HCT116 (cell line): ENCODE results near the gene KIF13A. TPM values are rescaled to one million over a fixed set of nuclear protein-coding genes. Genes with fewer than 3 reads are reported as not detected.

ENCODE experiments used
- ATAC-seq: fragments of 200-7000 bp; cut with Tn5 transposase; 2 replicates; pipeline ENCODE4 v1.9.1; 2020; ENCODE audit warnings: mild to moderate bottlenecking, moderate library complexity
- BruUV-seq: library from RNA; stranded (reverse); fragments of 400-500 nt; replicated peaks from 2 replicates; lab custom pipeline; 2021; lab: Mats Ljungman, UMichigan
- CTCF ChIA-PET: fragments of 300-600 bp; sonication (Branson Sonifier 250); formaldehyde crosslinking; loops from one replicate; lab custom pipeline; 2021; ENCODE audit warnings: antibody characterized with exemption; lab: Charles Lee
- POLR2A ChIA-PET: fragments of 300-600, 350-600 bp; sonication (Branson Sonifier 250); formaldehyde crosslinking; loops from one replicate; lab custom pipeline; 2021; ENCODE audit warnings: antibody characterized with exemption; lab: Charles Lee
- RAD21 ChIA-PET, 2 experiments: fragments of 300-600 bp; sonication (Branson Sonifier 250); formaldehyde crosslinking; loops; one replicate each; lab custom pipeline; 2023; ENCODE audit warnings: low total read pairs in 2 of 2; ENCODE audit not compliant: uncharacterized antibody in 2 of 2, unreplicated experiment in 2 of 2, low non-redundant PET in 1 of 2; lab: Charles Lee
- DNase-seq: peaks from one replicate; pipeline ENCODE4 v3.0.0-alpha.2; 2010; ENCODE audit warnings: low read depth, low spot score
- H2AFZ ChIP-seq: fragments of 200-600 bp; shearing (Covaris generic), sonication (generic); 2 replicates; pipeline ENCODE4 v1.6.1; 2017; ENCODE audit warnings: low read depth, mixed run types, mixed read lengths, antibody characterized with exemption, low read length; ENCODE audit not compliant: poor library complexity, severe bottlenecking
- H3K27ac ChIP-seq: 2 replicates; pipeline ENCODE4 v1.5.1; 2012; ENCODE audit warnings: low read depth, low read length
- H3K27me3 ChIP-seq: fragments of 200-600 bp; sonication (generic); 2 replicates; pipeline ENCODE4 v1.6.1; 2016; ENCODE audit warnings: mixed run types, low read length, mixed read lengths; ENCODE audit not compliant: insufficient read depth
- H3K36me3 ChIP-seq, 2 experiments: fragments of 200-500 bp in 1 of 2; fragments of 200-600 bp in 1 of 2; sonication (Bioruptor generic) in 1 of 2; sonication (generic) in 1 of 2; 2 replicates each; pipeline versions ENCODE4 v1.5.1 to v1.6.1; 2014 to 2016; ENCODE audit warnings: low read length in 2 of 2, inconsistent platforms in 1 of 2, mixed read lengths in 1 of 2, mixed run types in 1 of 2; ENCODE audit not compliant: insufficient read depth in 2 of 2, control insufficient read depth in 1 of 2
- H3K4me1 ChIP-seq, 2 experiments: fragments of 200-600 bp in 1 of 2; sonication (generic) in 1 of 2; 2 replicates each; pipeline versions ENCODE4 v1.5.1 to v1.6.1; 2012 to 2017; ENCODE audit warnings: low read length in 2 of 2, inconsistent platforms in 1 of 2, mild to moderate bottlenecking in 1 of 2, mixed read lengths in 1 of 2, mixed run types in 1 of 2, moderate library complexity in 1 of 2; ENCODE audit not compliant: insufficient read depth in 2 of 2, control insufficient read depth in 1 of 2
- H3K4me2 ChIP-seq: fragments of 200-600 bp; sonication (generic); 2 replicates; pipeline ENCODE4 v1.6.1; 2017; ENCODE audit warnings: mixed run types, low read length, mixed read lengths
- H3K4me3 ChIP-seq, 2 experiments: fragments of 200-600 bp in 1 of 2; sonication (generic) in 1 of 2; replicated peaks in 1 of 2; 2 replicates each; pipeline ENCODE4 v1.5.1; 2011 to 2016; ENCODE audit warnings: low read length in 2 of 2, control low read depth in 1 of 2, low read depth in 1 of 2, mild to moderate bottlenecking in 1 of 2, mixed read lengths in 1 of 2, mixed run types in 1 of 2
- H3K79me2 ChIP-seq: fragments of 200-600 bp; sonication (generic); 2 replicates; pipeline ENCODE4 v1.6.1; 2017; ENCODE audit warnings: mild to moderate bottlenecking, mixed run types, low read length, moderate library complexity, mixed read lengths; ENCODE audit not compliant: insufficient read depth
- H3K9ac ChIP-seq: fragments of 200-600 bp; sonication (generic); 2 replicates; pipeline ENCODE4 v1.6.1; 2016; ENCODE audit warnings: low read length, mixed read lengths
- H3K9me2 ChIP-seq: fragments of 200-600 bp; sonication (generic), shearing (Covaris generic); 2 replicates; pipeline ENCODE4 v1.6.1; 2017; ENCODE audit warnings: mixed run types, mild to moderate bottlenecking, moderate library complexity; ENCODE audit not compliant: insufficient read depth
- H3K9me3 ChIP-seq, 2 experiments: fragments of 200-500 bp in 1 of 2; fragments of 200-600 bp in 1 of 2; sonication (Bioruptor generic) in 1 of 2; sonication (generic) in 1 of 2; 2 replicates each; pipeline ENCODE4 v1.6.1; 2014 to 2017; ENCODE audit warnings: low read length in 2 of 2, mixed read lengths in 2 of 2, inconsistent platforms in 1 of 2, low read depth in 1 of 2, mild to moderate bottlenecking in 1 of 2, mixed run types in 1 of 2, moderate library complexity in 1 of 2; ENCODE audit not compliant: control insufficient read depth in 1 of 2, insufficient read depth in 1 of 2
- H4K20me1 ChIP-seq: fragments of 200-600 bp; sonication (generic), shearing (Covaris generic); 2 replicates; pipeline ENCODE4 v1.6.1; 2017; ENCODE audit warnings: mixed run types, mild to moderate bottlenecking, moderate library complexity; ENCODE audit not compliant: insufficient read depth
- ATF3 ChIP-seq: IDR thresholded peaks from 2 replicates; pipeline ENCODE4 v1.6.1; 2012
- CBX3 ChIP-seq: IDR thresholded peaks from 2 replicates; pipeline ENCODE4 v1.6.1; 2012; ENCODE audit warnings: low read depth
- CTCF ChIP-seq, 3 experiments: fragments of 200-600 bp in 1 of 3; sonication (generic) in 1 of 3; IDR thresholded peaks in 2 of 3; conservative IDR thresholded peaks in 1 of 3; 2 replicates each; pipeline ENCODE4 v1.5.1; 2012 to 2017; ENCODE audit warnings: low read depth in 2 of 3, low read length in 2 of 3, antibody characterized with exemption in 1 of 3, borderline replicate concordance in 1 of 3, control low read depth in 1 of 3, mild to moderate bottlenecking in 1 of 3, mixed read lengths in 1 of 3, mixed run types in 1 of 3, moderate library complexity in 1 of 3; ENCODE audit not compliant: insufficient read depth in 1 of 3
- EGR1 ChIP-seq: IDR thresholded peaks from 2 replicates; pipeline ENCODE4 v1.6.1; 2012; ENCODE audit warnings: low read depth
- ELF1 ChIP-seq: IDR thresholded peaks from 2 replicates; pipeline ENCODE4 v1.6.1; 2012; ENCODE audit warnings: low read depth, borderline replicate concordance
- EZH2 ChIP-seq: fragments of 200-600 bp; sonication (generic); IDR thresholded peaks from 2 replicates; pipeline ENCODE4 v1.6.1; 2017; ENCODE audit warnings: antibody characterized with exemption, mixed run types
- EZH2phosphoT487 ChIP-seq: fragments of 200-600 bp; IDR thresholded peaks from 2 replicates; pipeline ENCODE4 v1.6.1; 2018; ENCODE audit warnings: antibody characterized with exemption, borderline replicate concordance
- FOSL1 ChIP-seq: IDR thresholded peaks from 2 replicates; pipeline ENCODE4 v1.6.1; 2012; ENCODE audit warnings: low read depth
- MAX ChIP-seq: IDR thresholded peaks from 2 replicates; pipeline ENCODE4 v1.6.1; 2012
- POLR2A ChIP-seq: IDR thresholded peaks from 2 replicates; pipeline ENCODE4 v1.7.0; 2011; ENCODE audit warnings: borderline replicate concordance; ENCODE audit not compliant: insufficient read depth, insufficient read length; ENCODE audit errors: extremely low read depth
- POLR2AphosphoS5 ChIP-seq: IDR thresholded peaks from 2 replicates; pipeline ENCODE4 v1.6.1; 2011; ENCODE audit warnings: mild to moderate bottlenecking, low read depth, low read length, moderate library complexity
- RAD21 ChIP-seq: IDR thresholded peaks from 2 replicates; pipeline ENCODE4 v1.6.1; 2012; ENCODE audit warnings: low read depth, mild to moderate bottlenecking
- REST ChIP-seq: IDR thresholded peaks from 2 replicates; pipeline ENCODE4 v1.6.1; 2012; ENCODE audit warnings: low read depth
- SIN3A ChIP-seq: IDR thresholded peaks from 2 replicates; pipeline ENCODE4 v1.6.1; 2012; ENCODE audit warnings: low read depth
- SP1 ChIP-seq: IDR thresholded peaks from 2 replicates; pipeline ENCODE4 v1.6.1; 2012; ENCODE audit warnings: low read depth
- SRF ChIP-seq: IDR thresholded peaks from 2 replicates; pipeline ENCODE4 v1.6.1; 2012; ENCODE audit warnings: low read depth
- TCF7L2 ChIP-seq: IDR thresholded peaks from 2 replicates; pipeline ENCODE4 v1.7.0; 2011; ENCODE audit warnings: borderline replicate concordance, inconsistent platforms; ENCODE audit not compliant: insufficient read depth, insufficient read length; ENCODE audit errors: extremely low read depth
- YY1 ChIP-seq: IDR thresholded peaks from 2 replicates; pipeline ENCODE4 v1.6.1; 2011; ENCODE audit warnings: low read length, low read depth, moderate library complexity, mild to moderate bottlenecking; ENCODE audit not compliant: insufficient replicate concordance; ENCODE audit errors: extremely low read depth
- ZFX ChIP-seq: fragments of 450-650 bp; IDR thresholded peaks from 2 replicates; pipeline ENCODE4 v1.6.1; 2017
- intact Hi-C: fragments of 100-400 bp; cut with micrococcal nuclease; formaldehyde crosslinking; loops from 2 replicates; pipeline ENCODE4 v1.10.0; 2022
- total RNA-seq: library from RNA; stranded (reverse); gene quantifications from one replicate; pipeline ENCODE4 v1.2.1, GENCODE V29; 2021; ENCODE audit not compliant: unreplicated experiment

Gene KIF13A
- total RNA-seq, 1 experiment from 2014 or later, result 23.1 TPM

- TF ChIP-seq REST (no peak), RAD21 (no peak), MAX (no peak), POLR2AphosphoS5 (no peak; the same call in 1 of the 2 replicates), YY1 (no peak), ELF1 (no peak)
Observed at GRCh38 chr6:17988422-17988944, 1.0 kb upstream of the KIF13A start (continued).

DNA sequence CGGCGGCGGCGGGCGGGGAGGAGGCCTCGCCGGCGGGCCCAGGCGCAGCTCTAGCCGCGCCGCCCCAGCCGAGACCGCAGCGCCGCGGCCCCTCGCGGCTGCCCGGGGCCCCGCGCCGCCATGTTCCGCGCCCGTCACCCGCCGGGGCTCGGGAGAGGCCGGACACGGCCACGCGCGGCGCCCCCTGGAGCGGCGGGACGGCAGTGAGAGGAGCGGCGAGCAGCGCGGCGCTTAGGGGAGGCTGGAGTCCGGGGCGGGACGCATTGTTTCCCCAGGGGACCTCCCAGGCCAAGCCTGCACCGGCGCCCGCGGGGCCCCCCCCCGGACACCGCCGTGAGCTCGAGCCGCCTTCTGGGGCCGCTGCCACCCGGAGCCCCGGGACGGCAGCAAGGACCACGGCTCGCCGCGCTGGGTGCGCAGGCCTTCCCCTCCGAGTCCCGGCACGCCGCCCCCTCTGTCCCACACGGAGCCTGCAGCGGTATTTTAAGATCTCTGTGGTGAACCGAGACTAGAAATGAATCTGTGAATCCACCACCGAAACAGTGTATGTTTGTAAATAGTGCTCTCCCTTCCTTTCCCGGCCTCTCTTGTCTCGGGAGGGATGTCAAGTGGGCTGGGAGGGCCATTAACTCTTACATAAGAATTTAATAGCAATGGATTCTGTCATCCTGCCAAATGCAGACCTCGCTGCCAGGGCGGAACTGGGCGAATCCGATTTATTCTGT, 424 bp upstream of the KIF13A start:
- BruUV-seq, result no TSS peak
- peaks cover 14% of the 10 kb centered on the region; the same call in 1 of the 2 replicates for H3K79me2 ChIP-seq
- TF ChIP-seq POLR2A (peak; percentile 31), EZH2phosphoT487 (no peak), TCF7L2 (no peak), ATF3 (no peak), CBX3 (no peak), EZH2 (no peak), POLR2AphosphoS5 (peak; percentile 41; the same call in 1 of the 2 replicates), FOSL1 (no peak), SP1 (no peak), CTCF (IDR thresholded peaks at IDR 0.05 in 2 of 3, conservative IDR thresholded peaks at IDR 0.05 in 1 of 3; ENCODE audit: borderline replicate concordance in 1 of 3, insufficient read depth in 1 of 3, low read depth in 2 of 3, low read length in 2 of 3) (no peak), ZFX (peak; percentile 80), SIN3A (peak; percentile 26; the same call in 1 of the 2 replicates), YY1 (peak; percentile 86), EGR1 (no peak), SRF (no peak)

More for the DNA sequence above, 424 bp upstream of the KIF13A start:
- Histone ChIP-seq H3K4me3 (peak overlapping the region; percentile 61 to 75), H4K20me1 (no peaks in the 10 kb centered on the region), H3K9me3 (no peaks in the 10 kb centered on the region), H2AFZ (peak overlapping the region; percentile 53), H3K27ac (peak overlapping the region; percentile 86), H3K4me2 (peak overlapping the region; percentile 96), H3K4me1 (peaks cover 8 to 28% of the 10 kb centered on the region in 2 experiments), H3K36me3 (no peaks in the 10 kb centered on the region), H3K9me2 (no peaks in the 10 kb centered on the region), H3K9ac (peak overlapping the region; percentile 65), H3K27me3 (no peaks in the 10 kb centered on the region)
- DNase-seq (no peak), ATAC-seq (peak; percentile 81)
- POLR2A ChIA-PET, result interaction anchor here (0.5 kb wide), 1 partner anchor 18 kb away, joined by 3 read pairs; no protein-coding TSS in a partner anchor
- RAD21 ChIA-PET, result no interaction called here
- intact Hi-C loops, result loop anchor here (5.0 kb wide), 1 partner anchor 121 kb away; no protein-coding TSS in a partner anchor
- CTCF ChIA-PET, result interaction anchor here (0.6 kb wide), 1 partner anchor 276 kb away, joined by 3 read pairs; the partner anchor contains the start of gene DEK
